A172 (cell line): ENCODE measurements around the gene PDCD5. TPM values are rescaled to one million over a fixed set of nuclear protein-coding genes. Genes with fewer than 3 reads are reported as not detected.

Experiments used
- DNase-seq: peaks from one replicate; pipeline ENCODE4 v3.0.0-alpha.2; 2015; ENCODE audit warnings: low spot score
- total RNA-seq: library from RNA; depleted of rRNA; stranded (reverse); fragments of >200 nt; shearing (Covaris generic); gene quantifications from 2 replicates; pipeline ENCODE4 v1.2.3, GENCODE V29; 2014; rRNA removed

PDCD5 gene
- total RNA-seq, 1 experiment from 2014 or later = 527 TPM

DNA sequence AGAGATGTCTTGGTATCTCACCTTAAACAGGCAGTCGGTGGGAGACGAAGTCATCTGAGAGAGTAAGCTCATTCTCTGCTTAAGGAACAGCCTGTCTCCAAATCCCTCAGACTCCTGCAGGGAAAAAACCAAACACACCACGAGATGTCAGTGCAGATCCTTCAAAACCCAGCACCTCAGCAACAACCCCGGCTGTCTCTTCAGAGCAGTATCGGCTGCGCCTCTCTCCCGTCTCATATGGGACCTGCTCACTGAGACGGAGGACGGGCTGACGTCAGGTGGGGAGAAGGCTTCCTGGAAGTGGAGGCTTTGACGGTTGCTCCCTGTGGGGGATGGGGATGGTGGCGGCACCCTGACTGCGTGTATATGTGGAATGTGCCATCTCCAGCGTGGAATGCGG is 50.4 kb downstream of the PDCD5 start:
- no peak for DNase-seq

Other genes starting within 250 kb of the PDCD5 start
- gene ZNF507, start 235.6 kb upstream of the PDCD5 start, total RNA-seq = 6.7 and 9.4 TPM in 2 replicates
- gene DPY19L3, start 175.4 kb upstream of the PDCD5 start, total RNA-seq = 8.3 and 25.3 TPM in 2 replicates
- gene ANKRD27, start 94.0 kb downstream of the PDCD5 start, total RNA-seq = 36.0 and 36.7 TPM in 2 replicates
- gene RGS9BP, start 94.7 kb downstream of the PDCD5 start, total RNA-seq = 1.1 and 2.8 TPM in 2 replicates
- 27.7 and 28.8 TPM in 2 replicates for gene NUDT19, start 110.6 kb downstream of the PDCD5 start, total RNA-seq
- 0.05 and 0.07 TPM in 2 replicates for gene TDRD12, start 138.6 kb downstream of the PDCD5 start, total RNA-seq